K562 (cell line): Measurements from ENCODE around the gene TSR3. TPM values are rescaled to one million over a fixed set of nuclear protein-coding genes. Genes with fewer than 3 reads are reported as not detected.

ENCODE experiments used
- C11orf30 ChIP-seq: fragments of 450-650 bp; IDR thresholded peaks from 2 replicates; pipeline ENCODE4 v1.6.1; 2016; ENCODE audit warnings: low read depth, mild to moderate bottlenecking
- CREB1 ChIP-seq, 2 experiments: sonication (generic) in 1 of 2; formaldehyde crosslinking in 1 of 2; IDR thresholded peaks; 2 replicates each; pipeline versions ENCODE4 v1.6.1 to v1.8.0; 2012 to 2022; ENCODE audit warnings: inconsistent platforms in 1 of 2, mild to moderate bottlenecking in 1 of 2, missing genetic modification reagents in 1 of 2, moderate library complexity in 1 of 2
- ETV1 ChIP-seq: fragments of 450-650 bp; conservative IDR thresholded peaks from 2 replicates; pipeline ENCODE4 v1.6.1; 2016; ENCODE audit warnings: missing genetic modification characterization, control low read depth, low read depth, missing compliant biosample characterization
- HNRNPLL ChIP-seq: fragments of 200-400 bp; formaldehyde crosslinking; IDR thresholded peaks from 2 replicates; pipeline ENCODE4 v1.6.1; 2017; ENCODE audit warnings: low read length, low read depth, mild to moderate bottlenecking; ENCODE audit not compliant: poor library complexity, severe bottlenecking
- KLF10 ChIP-seq: fragments of 250-450 bp; sonication (Bioruptor Pico); IDR thresholded peaks from 2 replicates; pipeline ENCODE4 v1.6.1; 2021; ENCODE audit warnings: matching md5 sums
- NFXL1 ChIP-seq: fragments of 450-650 bp; formaldehyde crosslinking; IDR thresholded peaks from 2 replicates; pipeline ENCODE4 v1.4.0; 2021; ENCODE audit warnings: mild to moderate bottlenecking
- RBM34 ChIP-seq: fragments of 200-400 bp; formaldehyde crosslinking; IDR thresholded peaks from 2 replicates; pipeline ENCODE4 v1.6.1; 2018; ENCODE audit warnings: low read length, borderline replicate concordance; ENCODE audit not compliant: insufficient read depth
- XRCC4 ChIP-seq: IDR thresholded peaks from one replicate; pipeline ENCODE4 v1.6.1; 2011; ENCODE audit not compliant: insufficient read depth, insufficient read length; ENCODE audit errors: extremely low read depth
- ZBTB7A ChIP-seq: IDR thresholded peaks from 2 replicates; pipeline ENCODE4 v1.6.1; 2011; ENCODE audit warnings: low read depth, mild to moderate bottlenecking, low read length, moderate library complexity, borderline replicate concordance; ENCODE audit not compliant: control insufficient read depth
- ZNF695 ChIP-seq: fragments of 450-650 bp; formaldehyde crosslinking; IDR thresholded peaks from 2 replicates; pipeline ENCODE4 v1.4.0; 2020; ENCODE audit warnings: mild to moderate bottlenecking, moderate library complexity
- ZNF764 ChIP-seq: fragments of 250-450 bp; sonication (Bioruptor Pico); IDR thresholded peaks from 2 replicates; pipeline ENCODE4 v1.4.0; 2020; ENCODE audit warnings: low read depth, mild to moderate bottlenecking, moderate library complexity
- ZSCAN32 ChIP-seq: fragments of 450-650 bp; formaldehyde crosslinking; IDR thresholded peaks from 2 replicates; pipeline ENCODE4 v1.4.0; 2020; ENCODE audit warnings: mild to moderate bottlenecking, moderate library complexity
- polyA plus RNA-seq, 8 experiments: library from polyadenylated mRNA; depleted of rRNA in 4 of 8; stranded (reverse) in 5 of 8; unstranded in 3 of 8; fragments of >200 nt; fragmentation: Nextera tagmentation in 2 of 8; fragmentation: Illumina TruSeq in 1 of 8; extraction: Ambion mirVana in 2 of 8; extraction: Trizol in 1 of 8; gene quantifications; 2 replicates each; pipeline versions ENCODE4 v1.2.1 to v1.2.3, GENCODE V29; 2011 to 2014; ENCODE audit warnings: inconsistent platforms in 1 of 8, missing spikeins in 1 of 8
- total RNA-seq, 7 experiments: library from RNA; depleted of rRNA in 6 of 7; stranded (reverse); fragments of >200 nt in 6 of 7; fragmentation: Illumina TruSeq in 2 of 7; extraction: Trizol in 2 of 7; gene quantifications; 2 replicates each; pipeline versions ENCODE4 v1.2.1 to v1.2.3, GENCODE V29; 2011 to 2021; ENCODE audit warnings: low replicate concordance in 1 of 7
- TF ChIP-seq, protein P1 (sequence below): fragments of 250-450 bp; sonication (Bioruptor Pico); IDR thresholded peaks from 2 replicates; pipeline ENCODE4 v1.4.0; 2020
- TF ChIP-seq, protein P2 (sequence below): fragments of 250-450 bp; sonication (Bioruptor Pico); IDR thresholded peaks from 2 replicates; pipeline ENCODE4 v1.5.0; 2021
- TF ChIP-seq, protein P3 (sequence below): fragments of 250-450 bp; sonication (Bioruptor Pico); IDR thresholded peaks from 2 replicates; pipeline ENCODE4 v1.9.0; 2021; ENCODE audit warnings: mild to moderate bottlenecking, inconsistent platforms
- TF ChIP-seq, protein P4 (sequence below): sonication (generic); formaldehyde crosslinking; IDR thresholded peaks from 2 replicates; pipeline ENCODE4 v1.8.0; 2022; ENCODE audit warnings: mild to moderate bottlenecking, missing genetic modification reagents

Gene TSR3
- total and polyA plus RNA-seq, 9 of the 15 experiments (the other 6 are each of a cell fraction or from before 2014, with no cell fraction given), result 1.5 to 74.8 (median 16.5) TPM

DNA sequence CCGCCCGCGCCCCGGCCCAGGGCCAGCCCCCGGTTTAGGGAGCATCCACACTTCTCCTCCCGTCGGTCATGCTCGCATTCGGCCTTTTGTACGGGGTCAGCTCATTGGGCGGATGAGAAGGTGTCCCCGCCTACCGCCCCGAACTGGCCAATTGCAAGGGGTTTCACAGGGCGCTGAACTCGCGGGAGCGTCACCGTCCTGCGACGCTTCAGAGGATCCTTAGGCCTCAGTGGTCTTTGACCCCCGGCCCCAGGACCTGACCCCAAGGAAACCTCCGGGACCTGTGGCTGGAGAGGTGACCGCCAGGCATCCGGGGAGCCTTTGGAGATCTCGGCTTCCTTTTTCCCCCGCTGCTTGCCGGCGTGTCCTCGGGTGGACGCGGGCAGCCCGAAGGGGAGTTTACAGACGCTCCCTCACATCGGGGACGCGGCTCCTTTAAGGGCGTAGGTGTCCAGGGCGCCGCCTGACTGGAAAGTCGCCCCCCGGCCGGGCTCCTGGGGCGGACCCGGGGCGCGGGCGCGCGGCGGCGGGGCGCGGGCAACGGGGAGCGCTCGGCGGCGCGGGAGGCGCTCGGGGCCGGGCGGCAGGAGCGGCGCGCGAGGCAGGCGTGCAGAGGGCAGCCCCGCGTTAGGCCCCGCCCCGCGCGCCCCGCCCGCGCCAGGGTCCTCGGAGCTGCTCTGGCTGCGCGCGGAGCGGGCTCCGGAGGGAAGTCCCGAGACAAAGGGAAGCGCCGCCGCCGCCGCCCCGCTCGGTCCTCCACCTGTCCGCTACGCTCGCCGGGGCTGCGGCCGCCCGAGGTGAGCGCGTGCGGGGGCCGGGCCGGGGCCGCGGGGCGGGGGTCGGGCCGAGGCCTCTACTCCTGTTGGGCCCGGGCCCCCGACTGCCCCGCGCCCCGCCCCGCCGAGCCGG lies 42.4 kb downstream of the TSR3 start, which contains the start of gene UBE2I (continued):
- TF ChIP-seq ZNF695 (CRISPR knock-in tag), result no peak
- TF ChIP-seq ZNF764 (CRISPR knock-in tag), result no peak
- no peak for TF ChIP-seq KLF10 (CRISPR knock-in tag)
- no peak for TF ChIP-seq ZSCAN32 (CRISPR knock-in tag)
- TF ChIP-seq ZBTB7A, result no peak; the same call in 1 of the 2 replicates
- TF ChIP-seq HNRNPLL, result peak; percentile 19
- no peak for TF ChIP-seq RBM34
- TF ChIP-seq C11orf30, result peak; percentile 84
- TF ChIP-seq NFXL1, result no peak
- TF ChIP-seq, protein P1, sequence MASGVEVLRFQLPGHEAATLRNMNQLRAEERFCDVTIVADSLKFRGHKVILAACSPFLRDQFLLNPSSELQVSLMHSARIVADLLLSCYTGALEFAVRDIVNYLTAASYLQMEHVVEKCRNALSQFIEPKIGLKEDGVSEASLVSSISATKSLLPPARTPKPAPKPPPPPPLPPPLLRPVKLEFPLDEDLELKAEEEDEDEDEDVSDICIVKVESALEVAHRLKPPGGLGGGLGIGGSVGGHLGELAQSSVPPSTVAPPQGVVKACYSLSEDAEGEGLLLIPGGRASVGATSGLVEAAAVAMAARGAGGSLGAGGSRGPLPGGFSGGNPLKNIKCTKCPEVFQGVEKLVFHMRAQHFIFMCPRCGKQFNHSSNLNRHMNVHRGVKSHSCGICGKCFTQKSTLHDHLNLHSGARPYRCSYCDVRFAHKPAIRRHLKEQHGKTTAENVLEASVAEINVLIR (CRISPR knock-in tag), result peak; percentile 90
- TF ChIP-seq CREB1 (IDR thresholded peaks at IDR 0.05), result peak; percentile 95
- peak; percentile 96 for TF ChIP-seq CREB1 (CRISPR knock-in tag; IDR thresholded peaks at IDR 0.05)
- TF ChIP-seq, protein P2, sequence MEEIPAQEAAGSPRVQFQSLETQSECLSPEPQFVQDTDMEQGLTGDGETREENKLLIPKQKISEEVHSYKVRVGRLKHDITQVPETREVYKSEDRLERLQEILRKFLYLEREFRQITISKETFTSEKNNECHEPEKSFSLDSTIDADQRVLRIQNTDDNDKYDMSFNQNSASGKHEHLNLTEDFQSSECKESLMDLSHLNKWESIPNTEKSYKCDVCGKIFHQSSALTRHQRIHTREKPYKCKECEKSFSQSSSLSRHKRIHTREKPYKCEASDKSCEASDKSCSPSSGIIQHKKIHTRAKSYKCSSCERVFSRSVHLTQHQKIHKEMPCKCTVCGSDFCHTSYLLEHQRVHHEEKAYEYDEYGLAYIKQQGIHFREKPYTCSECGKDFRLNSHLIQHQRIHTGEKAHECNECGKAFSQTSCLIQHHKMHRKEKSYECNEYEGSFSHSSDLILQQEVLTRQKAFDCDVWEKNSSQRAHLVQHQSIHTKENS (CRISPR knock-in tag), result no peak
- TF ChIP-seq, protein P3, sequence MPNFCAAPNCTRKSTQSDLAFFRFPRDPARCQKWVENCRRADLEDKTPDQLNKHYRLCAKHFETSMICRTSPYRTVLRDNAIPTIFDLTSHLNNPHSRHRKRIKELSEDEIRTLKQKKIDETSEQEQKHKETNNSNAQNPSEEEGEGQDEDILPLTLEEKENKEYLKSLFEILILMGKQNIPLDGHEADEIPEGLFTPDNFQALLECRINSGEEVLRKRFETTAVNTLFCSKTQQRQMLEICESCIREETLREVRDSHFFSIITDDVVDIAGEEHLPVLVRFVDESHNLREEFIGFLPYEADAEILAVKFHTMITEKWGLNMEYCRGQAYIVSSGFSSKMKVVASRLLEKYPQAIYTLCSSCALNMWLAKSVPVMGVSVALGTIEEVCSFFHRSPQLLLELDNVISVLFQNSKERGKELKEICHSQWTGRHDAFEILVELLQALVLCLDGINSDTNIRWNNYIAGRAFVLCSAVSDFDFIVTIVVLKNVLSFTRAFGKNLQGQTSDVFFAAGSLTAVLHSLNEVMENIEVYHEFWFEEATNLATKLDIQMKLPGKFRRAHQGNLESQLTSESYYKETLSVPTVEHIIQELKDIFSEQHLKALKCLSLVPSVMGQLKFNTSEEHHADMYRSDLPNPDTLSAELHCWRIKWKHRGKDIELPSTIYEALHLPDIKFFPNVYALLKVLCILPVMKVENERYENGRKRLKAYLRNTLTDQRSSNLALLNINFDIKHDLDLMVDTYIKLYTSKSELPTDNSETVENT (CRISPR knock-in tag), result peak; percentile 68; the same call in 1 of the 2 replicates
- no peak for TF ChIP-seq ETV1 (tag)
- TF ChIP-seq, protein P4, sequence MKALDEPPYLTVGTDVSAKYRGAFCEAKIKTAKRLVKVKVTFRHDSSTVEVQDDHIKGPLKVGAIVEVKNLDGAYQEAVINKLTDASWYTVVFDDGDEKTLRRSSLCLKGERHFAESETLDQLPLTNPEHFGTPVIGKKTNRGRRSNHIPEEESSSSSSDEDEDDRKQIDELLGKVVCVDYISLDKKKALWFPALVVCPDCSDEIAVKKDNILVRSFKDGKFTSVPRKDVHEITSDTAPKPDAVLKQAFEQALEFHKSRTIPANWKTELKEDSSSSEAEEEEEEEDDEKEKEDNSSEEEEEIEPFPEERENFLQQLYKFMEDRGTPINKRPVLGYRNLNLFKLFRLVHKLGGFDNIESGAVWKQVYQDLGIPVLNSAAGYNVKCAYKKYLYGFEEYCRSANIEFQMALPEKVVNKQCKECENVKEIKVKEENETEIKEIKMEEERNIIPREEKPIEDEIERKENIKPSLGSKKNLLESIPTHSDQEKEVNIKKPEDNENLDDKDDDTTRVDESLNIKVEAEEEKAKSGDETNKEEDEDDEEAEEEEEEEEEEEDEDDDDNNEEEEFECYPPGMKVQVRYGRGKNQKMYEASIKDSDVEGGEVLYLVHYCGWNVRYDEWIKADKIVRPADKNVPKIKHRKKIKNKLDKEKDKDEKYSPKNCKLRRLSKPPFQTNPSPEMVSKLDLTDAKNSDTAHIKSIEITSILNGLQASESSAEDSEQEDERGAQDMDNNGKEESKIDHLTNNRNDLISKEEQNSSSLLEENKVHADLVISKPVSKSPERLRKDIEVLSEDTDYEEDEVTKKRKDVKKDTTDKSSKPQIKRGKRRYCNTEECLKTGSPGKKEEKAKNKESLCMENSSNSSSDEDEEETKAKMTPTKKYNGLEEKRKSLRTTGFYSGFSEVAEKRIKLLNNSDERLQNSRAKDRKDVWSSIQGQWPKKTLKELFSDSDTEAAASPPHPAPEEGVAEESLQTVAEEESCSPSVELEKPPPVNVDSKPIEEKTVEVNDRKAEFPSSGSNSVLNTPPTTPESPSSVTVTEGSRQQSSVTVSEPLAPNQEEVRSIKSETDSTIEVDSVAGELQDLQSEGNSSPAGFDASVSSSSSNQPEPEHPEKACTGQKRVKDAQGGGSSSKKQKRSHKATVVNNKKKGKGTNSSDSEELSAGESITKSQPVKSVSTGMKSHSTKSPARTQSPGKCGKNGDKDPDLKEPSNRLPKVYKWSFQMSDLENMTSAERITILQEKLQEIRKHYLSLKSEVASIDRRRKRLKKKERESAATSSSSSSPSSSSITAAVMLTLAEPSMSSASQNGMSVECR (CRISPR knock-in tag), result peak; percentile 78
- TF ChIP-seq XRCC4, result no peak
